Activated T-cell treated with anti-CD3 and anti-CD28 coated beads, Interleukin-2, amount 50 U/mL, for 4 hours (primary cell): ENCODE data around the gene NBDY. TPM values are rescaled to one million over a fixed set of nuclear protein-coding genes. Genes with fewer than 3 reads are reported as not detected.

ENCODE experiments used
- ATAC-seq, 2 donors: fragments of 200-7000 bp; cut with Tn5 transposase; one replicate each; pipeline ENCODE4 v1.10.0; 2021
- DNase-seq: peaks from one replicate; pipeline ENCODE4 v3.0.0-alpha.2; 2020
- H3K27me3 Mint-ChIP-seq: one replicate; pipeline ENCODE4 v1.8.0; 2021; ENCODE audit warnings: low read depth, mixed read lengths
- H3K36me3 Mint-ChIP-seq: one replicate; pipeline ENCODE4 v1.8.0; 2022; ENCODE audit warnings: mixed read lengths; ENCODE audit not compliant: insufficient read depth
- H3K4me1 Mint-ChIP-seq: one replicate; pipeline ENCODE4 v1.8.0; 2021; ENCODE audit warnings: low read depth, mixed read lengths
- H3K4me3 Mint-ChIP-seq: one replicate; pipeline ENCODE4 v1.8.0; 2021; ENCODE audit warnings: mild to moderate bottlenecking, moderate library complexity, mixed read lengths
- H3K9me3 Mint-ChIP-seq: one replicate; pipeline ENCODE4 v1.8.0; 2021; ENCODE audit warnings: mixed read lengths
- total RNA-seq, 3 donors: library from RNA; stranded (reverse); gene quantifications; one replicate each; pipeline ENCODE4 v1.2.1, GENCODE V29; 2021

NBDY gene
- total RNA-seq, 3 donors from 2014 or later: 23.8 to 29.5 (median 26.7) TPM

DNA sequence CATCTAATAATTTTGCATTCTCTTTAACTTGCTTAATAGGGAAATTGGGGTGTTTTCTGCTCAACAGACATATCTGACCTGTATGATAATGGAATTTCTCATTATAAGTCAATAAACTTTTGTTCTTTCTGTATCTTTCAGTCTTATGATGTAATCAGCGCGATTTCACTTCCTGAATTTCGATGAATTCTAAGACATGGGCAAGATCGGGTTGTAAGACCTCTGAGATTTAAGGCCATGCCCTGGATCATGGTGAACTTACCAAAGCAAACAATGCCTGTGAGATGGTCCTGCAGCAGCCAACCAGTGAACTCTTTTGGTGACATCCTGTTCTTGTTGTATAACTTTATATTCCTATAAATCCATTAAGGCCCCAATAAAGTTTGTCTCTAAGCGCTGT is 88.1 kb downstream of the NBDY start:
- no peak for ATAC-seq

DNA sequence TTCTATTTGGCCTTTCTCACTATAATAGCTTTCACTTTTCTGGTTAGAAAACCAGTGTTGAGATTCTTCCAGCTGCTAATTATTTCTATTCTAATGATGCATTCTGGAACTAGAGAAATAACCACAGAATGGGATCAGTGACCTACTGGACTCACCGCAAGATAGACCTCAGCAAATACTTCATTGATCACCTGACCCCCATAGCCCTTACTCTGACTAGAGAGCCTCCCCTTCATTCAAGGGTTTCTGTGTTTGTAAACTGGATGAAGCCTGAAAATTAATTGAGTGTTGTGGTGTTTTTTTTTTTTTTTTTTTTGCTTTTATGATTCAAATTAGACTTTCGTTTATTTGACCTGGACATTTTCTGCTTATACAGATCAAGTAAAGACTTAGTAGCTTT is 97.0 kb downstream of the NBDY start:
- H3K4me1 Mint-ChIP-seq: no peaks in the 10 kb centered on the region

More for the DNA sequence above, 88.1 kb downstream of the NBDY start:
- Mint-ChIP-seq H3K27me3 (no peaks in the 10 kb centered on the region), H3K4me3 (no peak overlapping the region), H3K9me3 (no peaks in the 10 kb centered on the region), H3K4me1 (peaks cover 26% of the 10 kb centered on the region), H3K36me3 (peaks cover 8% of the 10 kb centered on the region)
- DNase-seq: no peak

DNA sequence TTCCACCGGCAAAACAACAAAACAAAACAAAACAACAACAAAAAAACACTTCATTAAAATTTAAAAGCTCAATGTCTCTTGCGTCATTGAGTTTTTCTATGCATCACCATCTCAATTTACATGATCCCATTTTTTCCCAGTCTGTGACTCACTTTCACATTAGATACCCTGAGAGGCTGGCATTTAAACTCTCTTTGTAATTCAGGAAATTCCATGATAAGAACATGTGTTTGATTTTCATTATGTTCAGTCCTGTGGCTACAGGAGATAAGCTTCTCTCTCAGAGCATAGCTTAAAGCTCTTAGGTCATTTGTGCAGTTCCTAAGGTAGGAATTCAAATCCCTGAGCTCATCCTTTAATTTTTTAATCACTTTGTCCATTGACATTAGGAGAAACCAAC is 104.6 kb downstream of the NBDY start:
- ATAC-seq: no peak
- H3K4me1 Mint-ChIP-seq: no peaks in the 10 kb centered on the region
- no peaks in the 10 kb centered on the region for H3K9me3 Mint-ChIP-seq
- peaks cover 3% of the 10 kb centered on the region for H3K27me3 Mint-ChIP-seq
- no peak overlapping the region for H3K4me3 Mint-ChIP-seq
- H3K36me3 Mint-ChIP-seq: no peaks in the 10 kb centered on the region
- DNase-seq: no peak

More for the DNA sequence above, 97.0 kb downstream of the NBDY start:
- peaks cover 5% of the 10 kb centered on the region for H3K9me3 Mint-ChIP-seq
- H3K27me3 Mint-ChIP-seq: no peaks in the 10 kb centered on the region
- DNase-seq (no peak), ATAC-seq (no peak)
- H3K36me3 Mint-ChIP-seq: no peaks in the 10 kb centered on the region
- H3K4me3 Mint-ChIP-seq: no peak overlapping the region

DNA sequence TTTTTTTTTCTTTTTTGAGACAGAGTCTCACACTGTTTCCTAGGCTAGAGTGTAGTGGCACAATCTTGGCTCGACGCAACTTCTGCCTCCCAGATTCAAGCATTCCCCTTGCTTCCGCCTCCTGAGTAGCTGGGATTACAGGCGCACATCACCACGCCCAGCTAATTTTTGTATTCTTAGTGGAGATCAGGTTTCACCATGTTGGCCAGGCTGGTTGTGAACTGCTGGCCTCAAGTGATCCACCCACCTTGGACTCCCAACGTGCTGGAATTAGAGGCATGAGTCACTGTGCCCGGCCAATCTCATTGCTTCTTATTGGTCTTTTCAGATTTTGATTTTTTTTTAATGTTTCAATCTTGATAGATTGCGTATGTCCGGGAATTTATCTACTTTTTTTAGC is 124.4 kb downstream of the NBDY start:
- no peaks in the 10 kb centered on the region for H3K27me3 Mint-ChIP-seq
- H3K36me3 Mint-ChIP-seq: no peaks in the 10 kb centered on the region
- H3K4me1 Mint-ChIP-seq: no peaks in the 10 kb centered on the region
- no peak for DNase-seq
- no peak for ATAC-seq
- H3K4me3 Mint-ChIP-seq: no peak overlapping the region
- no peaks in the 10 kb centered on the region for H3K9me3 Mint-ChIP-seq

DNA sequence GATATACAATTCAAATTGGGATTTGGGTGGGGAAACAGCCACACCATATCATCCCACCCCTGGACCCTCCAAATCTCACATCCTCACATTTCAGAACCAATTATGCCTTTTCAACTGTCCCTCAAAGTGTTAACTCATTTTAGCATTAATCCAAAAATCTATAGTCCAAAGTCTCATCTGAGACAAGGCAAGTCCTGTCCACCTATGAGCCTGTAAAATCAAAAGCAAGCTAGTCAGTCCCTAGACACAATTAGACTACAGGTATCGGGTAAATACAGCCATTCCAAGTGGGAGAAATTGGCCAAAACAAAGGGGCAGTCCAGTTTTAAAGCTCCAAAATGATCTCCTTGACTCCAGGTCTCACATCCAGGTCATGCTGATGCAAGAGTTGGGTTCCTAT is 128.0 kb downstream of the NBDY start:
- H3K9me3 Mint-ChIP-seq: no peaks in the 10 kb centered on the region
- no peak for ATAC-seq
- H3K4me1 Mint-ChIP-seq: no peaks in the 10 kb centered on the region
- H3K27me3 Mint-ChIP-seq: no peaks in the 10 kb centered on the region
- H3K4me3 Mint-ChIP-seq: no peak overlapping the region
- no peak for DNase-seq
- H3K36me3 Mint-ChIP-seq: no peaks in the 10 kb centered on the region

DNA sequence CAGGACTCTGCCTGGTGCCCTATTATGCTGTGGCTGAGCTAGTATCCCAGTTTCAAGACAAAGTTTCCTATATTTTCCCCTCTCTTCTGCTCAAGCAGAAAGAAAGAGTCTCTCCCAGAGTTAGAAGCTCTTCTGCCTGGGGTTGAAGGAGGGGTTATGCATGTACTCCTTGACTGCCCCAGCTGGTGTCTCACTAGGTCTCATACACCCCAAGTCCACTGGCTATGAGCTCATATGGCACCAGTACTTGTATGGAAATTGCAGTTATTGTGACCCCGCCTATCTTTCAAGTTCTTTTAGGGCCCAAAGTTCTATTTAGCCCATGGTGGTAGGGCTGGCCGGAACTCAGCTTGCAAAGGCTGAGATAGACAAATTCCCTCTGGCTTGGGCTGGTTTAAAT is 131.8 kb downstream of the NBDY start:
- H3K4me3 Mint-ChIP-seq: no peak overlapping the region
- H3K4me1 Mint-ChIP-seq: no peaks in the 10 kb centered on the region
- H3K27me3 Mint-ChIP-seq: no peaks in the 10 kb centered on the region
- H3K9me3 Mint-ChIP-seq: no peaks in the 10 kb centered on the region
- DNase-seq (no peak), ATAC-seq (no peak)
- no peaks in the 10 kb centered on the region for H3K36me3 Mint-ChIP-seq

Other genes starting within 250 kb of the NBDY start
- gene UBQLN2, start 165.6 kb upstream of the NBDY start, total RNA-seq: 10 to 100 TPM; 42.3 to 45.4 (median 42.6) TPM